Hepatocyte (in vitro differentiated cells): ENCODE data around the gene CREBL2.
"Not testable (repeated sequence)": the region's sequence is repeated elsewhere in the genome, so short reads cannot be mapped to it uniquely, and the experiment has no call there.

Experiments used
- EZH2 ChIP-seq: fragments of 200-600 bp; sonication (generic); IDR thresholded peaks from 2 replicates; pipeline ENCODE4 v1.6.1; 2016; ENCODE audit warnings: antibody characterized with exemption, mild to moderate bottlenecking, borderline replicate concordance
- EZH2phosphoT487 ChIP-seq: fragments of 200-600 bp; sonication (generic); IDR thresholded peaks from one replicate; pipeline ENCODE4 v1.6.1; 2018; ENCODE audit warnings: antibody characterized with exemption, mild to moderate bottlenecking, low read depth, moderate library complexity; ENCODE audit not compliant: unreplicated experiment, severe bottlenecking
- TF ChIP-seq, protein P1 (sequence below): fragments of 200-600 bp; sonication (generic); IDR thresholded peaks from 2 replicates; pipeline ENCODE4 v1.5.1; 2016; ENCODE audit warnings: antibody characterized with exemption, mild to moderate bottlenecking; ENCODE audit not compliant: poor library complexity

GRCh38 chr12:12639995-12640394 lies 28.3 kb downstream of the CREBL2 start:
- TF ChIP-seq, protein P1, sequence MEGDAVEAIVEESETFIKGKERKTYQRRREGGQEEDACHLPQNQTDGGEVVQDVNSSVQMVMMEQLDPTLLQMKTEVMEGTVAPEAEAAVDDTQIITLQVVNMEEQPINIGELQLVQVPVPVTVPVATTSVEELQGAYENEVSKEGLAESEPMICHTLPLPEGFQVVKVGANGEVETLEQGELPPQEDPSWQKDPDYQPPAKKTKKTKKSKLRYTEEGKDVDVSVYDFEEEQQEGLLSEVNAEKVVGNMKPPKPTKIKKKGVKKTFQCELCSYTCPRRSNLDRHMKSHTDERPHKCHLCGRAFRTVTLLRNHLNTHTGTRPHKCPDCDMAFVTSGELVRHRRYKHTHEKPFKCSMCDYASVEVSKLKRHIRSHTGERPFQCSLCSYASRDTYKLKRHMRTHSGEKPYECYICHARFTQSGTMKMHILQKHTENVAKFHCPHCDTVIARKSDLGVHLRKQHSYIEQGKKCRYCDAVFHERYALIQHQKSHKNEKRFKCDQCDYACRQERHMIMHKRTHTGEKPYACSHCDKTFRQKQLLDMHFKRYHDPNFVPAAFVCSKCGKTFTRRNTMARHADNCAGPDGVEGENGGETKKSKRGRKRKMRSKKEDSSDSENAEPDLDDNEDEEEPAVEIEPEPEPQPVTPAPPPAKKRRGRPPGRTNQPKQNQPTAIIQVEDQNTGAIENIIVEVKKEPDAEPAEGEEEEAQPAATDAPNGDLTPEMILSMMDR: not testable (repeated sequence)
- TF ChIP-seq EZH2phosphoT487, EZH2: not testable (repeated sequence)
